Lung (tissue), 12 donors: ENCODE measurements around the gene CRABP2. TPM values are rescaled to one million over a fixed set of nuclear protein-coding genes. Genes with fewer than 3 reads are reported as not detected.

ENCODE experiments used
- ATAC-seq: fragments of 200-7000 bp; cut with Tn5 transposase; one replicate; pipeline ENCODE4 v1.9.1; 2020; ENCODE audit warnings: moderate number of reproducible peaks; ENCODE audit not compliant: insufficient read depth, low FRiP score
- DNase-seq, 3 donors: peaks; one replicate each; pipeline ENCODE4 v3.0.0-alpha.2; 2013 to 2017
- H3K27ac ChIP-seq, 2 donors: one replicate each; pipeline ENCODE4 v1.5.1; 2013; ENCODE audit warnings: mild to moderate bottlenecking in 2 of 2, moderate library complexity in 2 of 2, control low read depth in 1 of 2, inconsistent platforms in 1 of 2, low read depth in 1 of 2, low read length in 1 of 2
- H3K27me3 ChIP-seq, 3 donors: one replicate each; pipeline ENCODE4 v1.5.1; 2013; ENCODE audit warnings: low read length in 2 of 3; ENCODE audit not compliant: control insufficient read depth in 3 of 3, insufficient read depth in 3 of 3
- H3K36me3 ChIP-seq, 4 donors: one replicate each; pipeline ENCODE4 v1.5.1; 2013; ENCODE audit warnings: low read length in 4 of 4, mild to moderate bottlenecking in 1 of 4, moderate library complexity in 1 of 4; ENCODE audit not compliant: control insufficient read depth in 4 of 4, insufficient read depth in 4 of 4
- H3K4me1 ChIP-seq, 5 donors: one replicate each; pipeline ENCODE4 v1.5.1; 2013; ENCODE audit warnings: low read length in 5 of 5, mild to moderate bottlenecking in 2 of 5, moderate library complexity in 1 of 5; ENCODE audit not compliant: control insufficient read depth in 5 of 5, insufficient read depth in 5 of 5
- H3K4me3 ChIP-seq: one replicate; pipeline ENCODE4 v1.5.1; 2013; ENCODE audit warnings: mild to moderate bottlenecking, control low read depth, moderate library complexity
- H3K9ac ChIP-seq, 2 donors: one replicate each; pipeline ENCODE4 v1.5.1; 2013; ENCODE audit warnings: low read length in 2 of 2, control low read depth in 1 of 2; ENCODE audit not compliant: insufficient read depth in 1 of 2
- H3K9me3 ChIP-seq, 4 donors: one replicate each; pipeline ENCODE4 v1.5.1; 2013; ENCODE audit warnings: low read length in 3 of 4, mild to moderate bottlenecking in 1 of 4, moderate library complexity in 1 of 4; ENCODE audit not compliant: control insufficient read depth in 4 of 4, insufficient read depth in 3 of 4
- CTCF ChIP-seq: IDR thresholded peaks from 2 replicates; pipeline ENCODE4 v1.5.1; 2012; ENCODE audit warnings: mild to moderate bottlenecking; ENCODE audit errors: control extremely low read depth, extremely low read depth
- WGBS, 2 donors: extraction: QIAGEN DNeasy Blood & Tissue Kit; methylation state at CpG; one replicate each; pipeline ENCODE4 v1.1.7; 2013; 5-methylcytosine and 5-hydroxymethylcytosine counted together
- polyA plus RNA-seq, 2 donors: library from polyadenylated mRNA; stranded (reverse); fragments of 200-250 nt; gene quantifications; one replicate each; pipeline ENCODE4 v1.2.1, GENCODE V29; 2013
- total RNA-seq, 2 donors: library from RNA; depleted of rRNA in 1 of 2; stranded (reverse); fragments of >200 nt in 1 of 2; gene quantifications; one replicate each; pipeline ENCODE4 v1.2.1, GENCODE V29; 2014 to 2021
- donor health status: control.
- donor health status: control.
- donor health status: Bipolar disorder and iron deficiency.
- donor health status: healthy.
- donor health status: DM: yes; HTN: yes; CAD: no.

The CRABP2 gene
- total and polyA plus RNA-seq, 4 donors = 1.3 to 13.6 (median 4.9) TPM

- ATAC-seq = no peak
- TF ChIP-seq CTCF = no peak
- Histone ChIP-seq H3K4me1 (peaks cover 0 to 27% (median 3%) of the 10 kb centered on the region in 5 donors), H3K27me3 (peaks cover 0 to 31% (median 0%) of the 10 kb centered on the region in 3 donors), H3K36me3 (no peaks in the 10 kb centered on the region), H3K9ac (no peak overlapping the region), H3K27ac (no peak overlapping the region), H3K4me3 (no peak overlapping the region), H3K9me3 (peaks cover 0 to 2% (median 0%) of the 10 kb centered on the region in 4 donors)
- 63 to 80% methylated on average over 1 of the region's 1 CpG for WGBS, 2 donors
- no peak for DNase-seq
Measured at GRCh38 chr1:156654700-156655099, 50.7 kb downstream of the CRABP2 start.

DNA sequence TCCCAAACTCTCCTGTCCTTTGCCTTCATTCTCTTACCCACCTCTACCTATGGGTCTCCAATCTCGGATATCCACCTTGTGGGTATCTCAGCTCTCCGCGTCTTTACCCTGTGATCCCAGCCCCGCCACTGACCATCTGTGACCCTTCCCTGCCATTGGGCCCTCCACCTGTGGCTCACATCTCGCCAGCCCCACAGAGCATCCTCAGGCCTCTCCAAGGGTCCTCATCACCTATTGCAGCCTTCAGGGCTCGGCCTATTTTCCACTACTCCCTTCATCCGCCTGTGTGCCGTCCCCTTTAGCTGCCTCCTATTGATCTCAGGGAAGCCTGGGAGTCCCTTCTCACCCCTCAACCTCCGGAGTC, 52.4 kb downstream of the CRABP2 start:
- no peak for DNase-seq
- no peak for ATAC-seq
- Histone ChIP-seq H3K4me1 (peaks cover 0 to 20% (median 2%) of the 10 kb centered on the region in 5 donors), H3K4me3 (no peak overlapping the region), H3K36me3 (no peaks in the 10 kb centered on the region), H3K9me3 (peaks cover 0 to 2% (median 0%) of the 10 kb centered on the region in 4 donors), H3K9ac (no peak overlapping the region), H3K27ac (no peak overlapping the region), H3K27me3 (peaks cover 0 to 41% (median 4%) of the 10 kb centered on the region in 3 donors)
- WGBS, 2 donors = 80 to 85% methylated on average over 9 of the region's 9 CpGs
- no peak for TF ChIP-seq CTCF

DNA sequence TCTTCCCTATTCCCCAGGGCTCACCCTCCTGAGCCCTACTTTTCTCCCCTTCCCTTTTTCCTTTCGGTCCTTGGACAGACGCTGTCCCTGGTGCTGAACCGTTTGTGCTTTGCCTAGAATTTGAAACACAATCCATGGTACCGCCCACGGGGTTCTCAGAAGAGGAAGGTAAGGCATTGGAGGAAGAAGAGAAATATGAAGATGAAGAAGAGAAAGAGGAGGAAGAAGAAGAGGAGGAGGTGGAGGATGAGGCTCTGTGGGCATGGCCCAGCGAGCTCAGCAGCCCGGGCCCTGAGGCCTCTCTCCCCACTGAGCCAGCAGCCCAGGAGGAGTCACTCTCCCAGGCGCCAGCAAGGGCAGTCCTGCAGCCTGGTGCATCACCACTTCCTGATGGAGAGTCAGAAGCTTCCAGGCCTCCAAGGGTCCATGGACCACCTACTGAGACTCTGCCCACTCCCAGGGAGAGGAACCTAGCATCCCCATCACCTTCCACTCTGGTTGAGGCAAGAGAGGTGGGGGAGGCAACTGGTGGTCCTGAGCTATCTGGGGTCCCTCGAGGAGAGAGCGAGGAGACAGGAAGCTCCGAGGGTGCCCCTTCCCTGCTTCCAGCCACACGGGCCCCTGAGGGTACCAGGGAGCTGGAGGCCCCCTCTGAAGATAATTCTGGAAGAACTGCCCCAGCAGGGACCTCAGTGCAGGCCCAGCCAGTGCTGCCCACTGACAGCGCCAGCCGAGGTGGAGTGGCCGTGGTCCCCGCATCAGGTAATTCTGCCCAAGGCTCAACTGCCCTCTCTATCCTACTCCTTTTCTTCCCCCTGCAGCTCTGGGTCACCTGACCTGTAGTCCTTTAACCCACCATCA, 53.0 kb downstream of the CRABP2 start:
- Histone ChIP-seq H3K4me3 (no peak overlapping the region), H3K27me3 (peaks cover 0 to 47% (median 8%) of the 10 kb centered on the region in 3 donors), H3K4me1 (peaks cover 0 to 14% (median 2%) of the 10 kb centered on the region in 5 donors), H3K9ac (no peak overlapping the region), H3K27ac (no peak overlapping the region), H3K36me3 (no peaks in the 10 kb centered on the region), H3K9me3 (peaks cover 0 to 2% (median 0%) of the 10 kb centered on the region in 4 donors)
- ATAC-seq (no peak), DNase-seq (peak; percentile 59 to 76 (median 74))
- WGBS, 2 donors = 44 to 47% methylated on average over 16 of the region's 16 CpGs
- no peak for TF ChIP-seq CTCF

Other genes starting within 250 kb of the CRABP2 start
- 10 to 100 TPM; 23.0 to 52.5 TPM for gene MEF2D, start 204.8 kb downstream of the CRABP2 start, total RNA-seq
- gene MEF2D, start 204.8 kb downstream of the CRABP2 start, polyA plus RNA-seq = 10 to 100 TPM; 23.0 to 23.3 TPM
- gene IQGAP3, start 133.0 kb downstream of the CRABP2 start, total RNA-seq = 1 to 10 TPM; 1.0 to 3.4 TPM
- gene IQGAP3, start 133.0 kb downstream of the CRABP2 start, polyA plus RNA-seq = 1 to 10 TPM in 1 of 2 donors, under 1 TPM in 1; 0.42 to 1.3 TPM
- gene TTC24, start 125.9 kb downstream of the CRABP2 start, total RNA-seq = under 1 TPM in 1 of 2 donors, not detected in 1; 0.23 TPM
- gene TTC24, start 125.9 kb downstream of the CRABP2 start, polyA plus RNA-seq = under 1 TPM; 0.12 to 0.31 TPM
- gene NAXE, start 113.8 kb downstream of the CRABP2 start, total RNA-seq = 10 to 100 TPM; 38.1 to 95.8 TPM
- gene NAXE, start 113.8 kb downstream of the CRABP2 start, polyA plus RNA-seq = 10 to 100 TPM; 74.1 to 83.5 TPM
- gene GPATCH4, start 104.1 kb downstream of the CRABP2 start, total RNA-seq = 10 to 100 TPM; 11.9 to 30.6 TPM
- gene GPATCH4, start 104.1 kb downstream of the CRABP2 start, polyA plus RNA-seq = 10 to 100 TPM; 18.6 to 34.3 TPM
- gene HAPLN2, start 86.2 kb downstream of the CRABP2 start, total RNA-seq = under 1 TPM in 1 of 2 donors, not detected in 1; 0.18 TPM
- under 1 TPM; 0.24 to 0.31 TPM for gene HAPLN2, start 86.2 kb downstream of the CRABP2 start, polyA plus RNA-seq
- 1 to 10 TPM in 1 of 2 donors, under 1 TPM in 1; 0.18 to 1.1 TPM for gene BCAN, start 63.5 kb downstream of the CRABP2 start, total RNA-seq
- gene BCAN, start 63.5 kb downstream of the CRABP2 start, polyA plus RNA-seq = under 1 TPM; 0.05 to 0.06 TPM
- gene NES, start 28.2 kb downstream of the CRABP2 start, total RNA-seq = 10 to 100 TPM; 37.3 to 57.4 TPM
- gene NES, start 28.2 kb downstream of the CRABP2 start, polyA plus RNA-seq = 10 to 100 TPM; 17.6 to 31.1 TPM
- 10 to 100 TPM; 24.4 to 34.9 TPM for gene METTL25B, start 22.9 kb upstream of the CRABP2 start, total RNA-seq
- 10 to 100 TPM; 28.3 to 42.6 TPM for gene METTL25B, start 22.9 kb upstream of the CRABP2 start, polyA plus RNA-seq
- 10 to 100 TPM; 11.3 to 26.3 TPM for gene ISG20L2, start 23.2 kb upstream of the CRABP2 start, total RNA-seq
- gene ISG20L2, start 23.2 kb upstream of the CRABP2 start, polyA plus RNA-seq = 10 to 100 TPM in 1 of 2 donors, 1 to 10 TPM in 1; 9.3 to 24.2 TPM
- 10 to 100 TPM; 26.7 to 65.4 TPM for gene MRPL24, start 35.5 kb upstream of the CRABP2 start, total RNA-seq
- gene MRPL24, start 35.5 kb upstream of the CRABP2 start, polyA plus RNA-seq = 100 to 1,000 TPM in 1 of 2 donors, 10 to 100 TPM in 1; 93.6 to 120 TPM
- 100 to 1,000 TPM; 184 to 187 TPM for gene HDGF, start 46.1 kb upstream of the CRABP2 start, total RNA-seq
- gene HDGF, start 46.1 kb upstream of the CRABP2 start, polyA plus RNA-seq = 100 to 1,000 TPM; 104 to 226 TPM
- 10 to 100 TPM; 38.5 to 52.7 TPM for gene PRCC, start 62.0 kb upstream of the CRABP2 start, total RNA-seq
- gene PRCC, start 62.0 kb upstream of the CRABP2 start, polyA plus RNA-seq = 10 to 100 TPM; 36.2 to 40.0 TPM
- gene SH2D2A, start 111.3 kb upstream of the CRABP2 start, total RNA-seq = 1 to 10 TPM; 1.6 to 2.4 TPM
- 1 to 10 TPM; 1.1 to 3.0 TPM for gene SH2D2A, start 111.3 kb upstream of the CRABP2 start, polyA plus RNA-seq
- gene INSRR, start 153.5 kb upstream of the CRABP2 start, total RNA-seq = not detected
- gene INSRR, start 153.5 kb upstream of the CRABP2 start, polyA plus RNA-seq = not detected
- under 1 TPM in 1 of 2 donors, not detected in 1; 0.61 TPM for gene NTRK1, start 155.3 kb upstream of the CRABP2 start, total RNA-seq
- gene NTRK1, start 155.3 kb upstream of the CRABP2 start, polyA plus RNA-seq = under 1 TPM; 0.15 to 0.24 TPM
- 10 to 100 TPM; 15.1 to 15.3 TPM for gene PEAR1, start 188.1 kb upstream of the CRABP2 start, total RNA-seq
- gene PEAR1, start 188.1 kb upstream of the CRABP2 start, polyA plus RNA-seq = 10 to 100 TPM in 1 of 2 donors, 1 to 10 TPM in 1; 7.6 to 10.7 TPM
- gene LRRC71, start 215.0 kb upstream of the CRABP2 start, total RNA-seq = 10 to 100 TPM in 1 of 2 donors, 1 to 10 TPM in 1; 4.9 to 17.2 TPM
- gene LRRC71, start 215.0 kb upstream of the CRABP2 start, polyA plus RNA-seq = 1 to 10 TPM; 3.4 to 3.5 TPM